A549 (cell line): ENCODE measurements around the gene PFDN6. TPM values are rescaled to one million over a fixed set of nuclear protein-coding genes. Genes with fewer than 3 reads are reported as not detected.
A peak's percentile ranks its signal among the peaks of the same experiment; 100 is the strongest.

Experiments
- ATAC-seq, 2 experiments: fragments of 200-7000 bp in 1 of 2; fragments of >200 bp in 1 of 2; cut with Nextera tagmentation in 1 of 2; cut with Tn5 transposase in 1 of 2; 3 replicates each; pipeline versions ENCODE4 v1.8.0 to v1.9.1; 2018 to 2020; ENCODE audit warnings: mild to moderate bottlenecking in 1 of 2, moderate library complexity in 1 of 2
- CTCF ChIA-PET: fragments of 300-600 bp; sonication (Branson Sonifier 250); formaldehyde crosslinking; extraction: SDS; loops from one replicate; lab custom pipeline; 2021; ENCODE audit warnings: antibody characterized with exemption, inconsistent platforms; lab: Yijun Ruan, JAX
- POLR2A ChIA-PET: fragments of 350-600 bp; formaldehyde crosslinking; extraction: SDS; loops from one replicate; lab custom pipeline; 2021; ENCODE audit warnings: antibody characterized with exemption, inconsistent platforms; lab: Yijun Ruan, JAX
- DNase-seq, 2 experiments: peaks; one replicate each; pipeline versions ENCODE4 v3.0.0 to v3.0.0-alpha.2; 2011 to 2016; ENCODE audit warnings: low read depth in 1 of 2, low spot score in 1 of 2
- FAIRE-seq: peaks from 2 replicates; lab custom pipeline; 2011; peaks lifted over from hg19 to GRCh38; lab: Jason Lieb, UNC
- H3K27ac ChIP-seq, 2 experiments: fragments of >200 bp; sonication (Bioruptor Twin); formaldehyde crosslinking; 3 replicates each; pipeline ENCODE4 v1.5.1; 2016 to 2017
- H3K4me1 ChIP-seq: fragments of >200 bp; sonication (Bioruptor Twin); formaldehyde crosslinking; 3 replicates; pipeline ENCODE4 v1.6.1; 2016
- H3K4me2 ChIP-seq: fragments of >200 bp; sonication (Bioruptor Twin); formaldehyde crosslinking; 3 replicates; pipeline ENCODE4 v1.6.1; 2016
- H3K4me3 ChIP-seq: fragments of >200 bp; sonication (Bioruptor Twin); formaldehyde crosslinking; 3 replicates; pipeline ENCODE4 v1.5.1; 2016
- H3K9me3 ChIP-seq: fragments of >200 bp; sonication (Bioruptor Twin); formaldehyde crosslinking; 3 replicates; pipeline ENCODE4 v1.6.1; 2016
- BHLHE40 ChIP-seq: IDR thresholded peaks from 2 replicates; pipeline ENCODE4 v1.6.1; 2012; ENCODE audit warnings: low read depth, low read length, inconsistent platforms
- CHD2 ChIP-seq: fragments of 150-350 bp; IDR thresholded peaks from 2 replicates; pipeline ENCODE4 v1.6.1; 2014; ENCODE audit warnings: low read length; ENCODE audit not compliant: partially characterized antibody
- CHD4 ChIP-seq: fragments of 200-600 bp; sonication (generic); IDR thresholded peaks from 2 replicates; pipeline ENCODE4 v1.6.1; 2016; ENCODE audit warnings: antibody characterized with exemption, mild to moderate bottlenecking, borderline replicate concordance
- EP300 ChIP-seq, 2 experiments: fragments of >200 bp; sonication (Bioruptor Twin); formaldehyde crosslinking; IDR thresholded peaks; 2 replicates in 1 of 2; 3 replicates in 1 of 2; pipeline ENCODE4 v1.6.1; 2016 to 2017
- FOSB ChIP-seq: fragments of 250-450 bp; sonication (Bioruptor Pico); IDR thresholded peaks from 2 replicates; pipeline ENCODE4 v1.5.0; 2020; ENCODE audit warnings: mild to moderate bottlenecking, moderate library complexity
- GATA3 ChIP-seq: IDR thresholded peaks from 2 replicates; pipeline ENCODE4 v1.6.1; 2012; ENCODE audit warnings: borderline replicate concordance
- HEYL ChIP-seq: fragments of 250-450 bp; sonication (Bioruptor Pico); IDR thresholded peaks from 2 replicates; pipeline ENCODE4 v1.8.0; 2021; ENCODE audit warnings: mild to moderate bottlenecking, moderate library complexity
- JUN ChIP-seq, 2 experiments: fragments of >200 bp; sonication (Bioruptor Twin); formaldehyde crosslinking; IDR thresholded peaks; 2 replicates in 1 of 2; 3 replicates in 1 of 2; pipeline ENCODE4 v1.6.1; 2016 to 2017
- JUNB ChIP-seq: fragments of >200 bp; sonication (Bioruptor Twin); formaldehyde crosslinking; IDR thresholded peaks from 2 replicates; pipeline ENCODE4 v1.6.1; 2016
- KDM5A ChIP-seq: fragments of 200-600 bp; sonication (generic); IDR thresholded peaks from 2 replicates; pipeline ENCODE4 v1.6.1; 2016; ENCODE audit warnings: antibody characterized with exemption, mild to moderate bottlenecking
- MYC ChIP-seq: IDR thresholded peaks from 2 replicates; pipeline ENCODE4 v1.6.1; 2012; ENCODE audit warnings: mild to moderate bottlenecking, inconsistent platforms, low read length, improper control_type of control experiment, borderline replicate concordance
- NPAS2 ChIP-seq: fragments of 250-450 bp; sonication (Bioruptor Pico); IDR thresholded peaks from 2 replicates; pipeline ENCODE4 v1.8.0; 2022; ENCODE audit warnings: mild to moderate bottlenecking, moderate library complexity, borderline replicate concordance
- PHF8 ChIP-seq: fragments of 200-600 bp; sonication (generic); IDR thresholded peaks from 2 replicates; pipeline ENCODE4 v1.6.1; 2016; ENCODE audit warnings: low read depth, mild to moderate bottlenecking, antibody characterized with exemption, moderate library complexity, borderline replicate concordance
- POLR2AphosphoS2 ChIP-seq: conservative IDR thresholded peaks from 2 replicates; pipeline ENCODE4 v1.6.1; 2012; ENCODE audit warnings: low read length, improper control_type of control experiment, inconsistent platforms
- RFX5 ChIP-seq: fragments of 450-650 bp; IDR thresholded peaks from 2 replicates; pipeline ENCODE4 v1.7.1; 2014; ENCODE audit warnings: antibody characterized with exemption, mild to moderate bottlenecking, moderate library complexity
- SMC3 ChIP-seq: fragments of >200 bp; sonication (Bioruptor Twin); formaldehyde crosslinking; IDR thresholded peaks from 3 replicates; pipeline ENCODE4 v1.6.1; 2018; ENCODE audit warnings: inconsistent platforms
- WGBS: methylation state at CpG from one replicate; pipeline ENCODE4 v1.1.6; 2017; ENCODE audit errors: missing lambda C conversion rate; 5-methylcytosine and 5-hydroxymethylcytosine counted together
- polyA plus RNA-seq, 4 experiments: library from polyadenylated mRNA; depleted of rRNA in 3 of 4; stranded (reverse); fragments of >200 nt; fragmentation: RNase III in 1 of 4; extraction: RNeasy Plus Mini Kit Qiagen cat#74134 plus additional on column Dnase treatment in 1 of 4; gene quantifications; 2 replicates in 3 of 4; 3 replicates in 1 of 4; pipeline ENCODE4 v1.2.3, GENCODE V29; 2011 to 2017
- TF ChIP-seq, protein P1 (sequence below): fragments of 450-650 bp; IDR thresholded peaks from 2 replicates; pipeline ENCODE4 v1.6.1; 2014; ENCODE audit warnings: antibody characterized with exemption
- TF ChIP-seq, protein P2 (sequence below): fragments of 250-450 bp; sonication (Bioruptor Pico); IDR thresholded peaks from 2 replicates; pipeline ENCODE4 v1.5.0; 2020; ENCODE audit warnings: low read depth, mild to moderate bottlenecking, moderate library complexity
- TF ChIP-seq, protein P3 (sequence below): IDR thresholded peaks from 2 replicates; pipeline ENCODE4 v1.6.1; 2012; ENCODE audit warnings: low read depth, borderline replicate concordance
- TF ChIP-seq, protein P4 (sequence below): fragments of 250-450 bp; sonication (Bioruptor Pico); IDR thresholded peaks from 2 replicates; pipeline ENCODE4 v1.5.0; 2021; ENCODE audit warnings: mild to moderate bottlenecking, moderate library complexity, borderline replicate concordance

Gene PFDN6
- polyA plus RNA-seq, 2 of the 4 experiments (the other 2 are of a cell fraction): 84.6 to 120 TPM

DNA sequence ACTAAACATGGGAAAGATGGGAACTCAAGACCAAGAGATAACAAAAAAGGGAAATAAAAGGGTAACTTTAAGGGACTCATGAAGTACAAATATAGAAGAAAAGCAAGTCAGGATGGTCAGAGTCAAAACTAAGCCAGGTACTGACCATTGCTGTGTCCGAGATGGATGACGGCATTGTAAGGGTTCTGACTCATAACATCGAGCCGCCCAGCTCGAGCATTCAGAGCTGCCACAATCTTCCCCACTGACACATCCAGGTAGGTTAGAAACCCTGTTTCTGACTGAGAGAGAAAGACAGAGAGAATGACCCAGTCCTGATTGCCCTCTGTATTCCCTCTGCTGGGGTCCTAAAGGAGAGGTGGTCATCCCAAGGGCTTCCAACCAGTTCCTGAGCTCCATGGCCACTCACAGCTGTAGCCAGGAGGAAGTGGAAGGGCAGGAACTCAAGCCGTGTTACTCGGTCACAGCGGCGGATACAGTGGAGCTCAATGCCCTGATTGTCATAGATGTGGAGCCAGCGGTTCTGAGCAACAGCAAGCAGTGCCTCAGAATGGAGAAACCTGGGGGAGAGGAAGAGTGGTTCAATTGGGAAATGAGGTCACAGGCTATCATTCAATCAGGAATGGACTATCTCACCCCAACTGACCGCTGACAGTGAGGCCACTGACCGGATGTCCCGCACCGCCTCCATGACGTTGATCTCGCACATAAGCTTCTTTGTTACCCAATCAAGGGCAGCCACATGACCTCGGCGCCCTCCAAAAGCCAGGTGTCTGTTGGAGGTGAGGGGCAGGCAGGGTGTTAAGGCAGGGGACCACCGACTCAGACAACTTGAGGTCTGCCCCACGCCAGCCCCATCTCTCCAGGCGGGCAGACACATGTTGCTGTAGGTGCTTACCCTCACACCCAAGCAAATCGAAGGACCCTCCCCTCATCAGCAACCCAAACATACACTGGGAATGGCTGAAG is 2.2 kb upstream of the PFDN6 start:
- ChIA-PET POLR2A (interaction anchor here (0.7 kb wide), 1 partner anchor 16 kb away, joined by 3 read pairs; the partner anchor contains the start of genes RPS18 and VPS52), CTCF (interaction anchor here (0.6 to 5.8 kb wide), 2 partner anchors 9 to 20 kb away, joined by 3 to 44 read pairs; partner anchors contain the start of gene B3GALT4)
- Histone ChIP-seq H3K4me3 (no peak overlapping the region), H3K9me3 (no peaks in the 10 kb centered on the region), H3K27ac (no peak overlapping the region), H3K4me1 (peaks cover 13% of the 10 kb centered on the region; the same call in 2 of the 3 replicates), H3K4me2 (peak overlapping the region; percentile 91; the same call in 2 of the 3 replicates)
- TF ChIP-seq HEYL (CRISPR knock-in tag) (no peak), POLR2AphosphoS2 (no peak)
- TF ChIP-seq, protein P1, sequence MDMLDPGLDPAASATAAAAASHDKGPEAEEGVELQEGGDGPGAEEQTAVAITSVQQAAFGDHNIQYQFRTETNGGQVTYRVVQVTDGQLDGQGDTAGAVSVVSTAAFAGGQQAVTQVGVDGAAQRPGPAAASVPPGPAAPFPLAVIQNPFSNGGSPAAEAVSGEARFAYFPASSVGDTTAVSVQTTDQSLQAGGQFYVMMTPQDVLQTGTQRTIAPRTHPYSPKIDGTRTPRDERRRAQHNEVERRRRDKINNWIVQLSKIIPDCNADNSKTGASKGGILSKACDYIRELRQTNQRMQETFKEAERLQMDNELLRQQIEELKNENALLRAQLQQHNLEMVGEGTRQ: no peak
- no peak for ATAC-seq
- FAIRE-seq: no peak
- DNase-seq: no peak
- 95% methylated on average over 19 of the region's 22 CpGs for WGBS

DNA sequence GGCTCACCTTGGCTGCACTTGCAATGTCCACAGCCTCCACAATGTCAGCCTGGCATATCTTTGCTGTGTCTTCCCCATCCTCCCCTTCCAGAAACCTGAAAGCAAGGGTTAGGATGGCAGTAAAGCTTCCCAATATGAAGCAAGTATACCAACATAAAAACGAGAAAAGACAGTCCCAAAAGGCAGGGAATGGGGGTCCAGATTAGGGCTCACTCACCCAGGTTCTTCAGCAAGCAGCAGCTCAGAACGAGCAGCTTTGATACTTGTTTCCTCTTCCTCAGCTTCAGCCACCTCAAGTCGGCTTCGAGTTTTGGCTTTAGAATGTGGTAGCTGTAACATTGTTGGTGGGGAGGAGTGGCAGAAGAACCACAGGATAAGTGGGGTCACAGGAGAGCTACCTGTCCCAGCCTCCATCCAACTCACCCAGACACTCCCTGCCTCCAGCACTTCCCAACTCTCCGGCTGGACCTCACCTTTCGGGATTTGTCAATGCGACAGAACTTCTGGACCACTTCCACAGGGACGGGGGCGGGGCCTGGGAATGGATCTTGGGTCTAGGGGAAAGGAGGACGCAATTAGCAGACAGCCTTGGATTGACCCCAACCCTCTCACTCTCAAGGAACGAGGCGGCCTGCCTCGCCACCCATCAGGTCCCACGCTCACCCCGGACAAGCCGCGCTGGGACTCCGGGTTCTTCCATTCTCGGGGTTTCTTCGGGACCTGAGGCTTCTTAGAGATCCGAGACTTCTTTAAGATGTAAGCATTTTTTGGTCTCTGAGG is 1.1 kb upstream of the PFDN6 start:
- POLR2A ChIA-PET: interaction anchor here (0.5 to 1.8 kb wide), 6 partner anchors 11 to 166 kb away, joined by 3 to 20 read pairs (median 10); partner anchors contain the start of genes B3GALT4, RGL2, RPS18 and VPS52
- Histone ChIP-seq H3K4me2 (peak overlapping the region; percentile 91), H3K4me1 (peaks cover 13% of the 10 kb centered on the region; the same call in 2 of the 3 replicates), H3K27ac (peak overlapping the region; percentile 80 to 91), H3K4me3 (peak overlapping the region; percentile 81), H3K9me3 (no peaks in the 10 kb centered on the region)
- WGBS: 4% methylated on average over 21 of the region's 21 CpGs
- CTCF ChIA-PET: interaction anchor here (0.6 to 5.8 kb wide), 7 partner anchors 9 to 1132 kb away, joined by 3 to 44 read pairs (median 4); partner anchors contain the start of genes B3GALT4, RGL2, RPS18 and VPS52
- ATAC-seq (no peak), FAIRE-seq (no peak), DNase-seq (no peak)
- TF ChIP-seq NPAS2 (CRISPR knock-in tag) (no peak), EP300 (IDR thresholded peaks at IDR 0.05) (no peak), CHD4 (no peak), GATA3 (no peak), SMC3 (no peak), HEYL (CRISPR knock-in tag) (no peak), MYC (no peak), FOSB (CRISPR knock-in tag) (no peak), KDM5A (no peak), JUNB (no peak), CHD2 (no peak), POLR2AphosphoS2 (no peak), BHLHE40 (no peak), RFX5 (no peak), JUN (IDR thresholded peaks at IDR 0.05) (no peak), PHF8 (no peak)
- TF ChIP-seq, protein P2, sequence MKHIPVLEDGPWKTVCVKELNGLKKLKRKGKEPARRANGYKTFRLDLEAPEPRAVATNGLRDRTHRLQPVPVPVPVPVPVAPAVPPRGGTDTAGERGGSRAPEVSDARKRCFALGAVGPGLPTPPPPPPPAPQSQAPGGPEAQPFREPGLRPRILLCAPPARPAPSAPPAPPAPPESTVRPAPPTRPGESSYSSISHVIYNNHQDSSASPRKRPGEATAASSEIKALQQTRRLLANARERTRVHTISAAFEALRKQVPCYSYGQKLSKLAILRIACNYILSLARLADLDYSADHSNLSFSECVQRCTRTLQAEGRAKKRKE (CRISPR knock-in tag): no peak
- TF ChIP-seq, protein P1: no peak
- TF ChIP-seq, protein P3, sequence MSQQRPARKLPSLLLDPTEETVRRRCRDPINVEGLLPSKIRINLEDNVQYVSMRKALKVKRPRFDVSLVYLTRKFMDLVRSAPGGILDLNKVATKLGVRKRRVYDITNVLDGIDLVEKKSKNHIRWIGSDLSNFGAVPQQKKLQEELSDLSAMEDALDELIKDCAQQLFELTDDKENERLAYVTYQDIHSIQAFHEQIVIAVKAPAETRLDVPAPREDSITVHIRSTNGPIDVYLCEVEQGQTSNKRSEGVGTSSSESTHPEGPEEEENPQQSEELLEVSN: no peak
- TF ChIP-seq, protein P4, sequence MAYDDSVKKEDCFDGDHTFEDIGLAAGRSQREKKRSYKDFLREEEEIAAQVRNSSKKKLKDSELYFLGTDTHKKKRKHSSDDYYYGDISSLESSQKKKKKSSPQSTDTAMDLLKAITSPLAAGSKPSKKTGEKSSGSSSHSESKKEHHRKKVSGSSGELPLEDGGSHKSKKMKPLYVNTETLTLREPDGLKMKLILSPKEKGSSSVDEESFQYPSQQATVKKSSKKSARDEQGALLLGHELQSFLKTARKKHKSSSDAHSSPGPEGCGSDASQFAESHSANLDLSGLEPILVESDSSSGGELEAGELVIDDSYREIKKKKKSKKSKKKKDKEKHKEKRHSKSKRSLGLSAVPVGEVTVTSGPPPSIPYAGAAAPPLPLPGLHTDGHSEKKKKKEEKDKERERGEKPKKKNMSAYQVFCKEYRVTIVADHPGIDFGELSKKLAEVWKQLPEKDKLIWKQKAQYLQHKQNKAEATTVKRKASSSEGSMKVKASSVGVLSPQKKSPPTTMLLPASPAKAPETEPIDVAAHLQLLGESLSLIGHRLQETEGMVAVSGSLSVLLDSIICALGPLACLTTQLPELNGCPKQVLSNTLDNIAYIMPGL (CRISPR knock-in tag): no peak
